HG03457 (cell line): Measurements from ENCODE around the gene TAOK1.
A peak's percentile ranks its signal among the peaks of the same experiment; 100 is the strongest.

ENCODE experiments used
- ATAC-seq: cut with Tn5 transposase; IDR thresholded peaks from one replicate; pipeline ENCODE4 v1.9.1; 2021; ENCODE audit warnings: moderate number of reproducible peaks; ENCODE audit not compliant: unreplicated experiment

Gene TAOK1

GRCh38 chr17:29581583-29582253 lies 191.6 kb downstream of the TAOK1 start:
- no peak for ATAC-seq

DNA sequence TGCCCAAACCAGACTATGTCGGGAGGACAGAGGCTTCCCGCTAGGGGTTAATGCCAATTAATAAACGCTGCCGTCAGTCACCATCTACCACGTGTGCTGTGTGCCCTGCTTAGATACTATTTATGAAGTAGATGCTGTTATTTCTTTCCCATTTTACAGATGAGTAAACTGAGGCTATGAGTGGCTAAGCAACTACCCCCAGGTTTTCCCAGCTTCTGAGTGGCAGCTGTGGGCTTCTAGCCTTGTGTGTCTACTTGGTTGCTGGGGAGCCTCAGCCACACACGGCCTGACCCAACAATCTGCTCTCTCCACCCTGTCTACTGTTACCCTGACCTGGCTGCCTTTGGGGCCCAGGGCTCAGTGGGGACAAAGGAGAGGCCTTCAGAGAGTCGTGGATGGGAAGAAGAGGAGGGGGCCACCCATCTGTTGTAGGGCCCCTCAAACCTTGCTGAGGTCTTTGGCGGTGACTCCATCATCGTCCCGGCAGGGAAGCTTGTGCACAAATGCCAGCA lies 192.1 kb downstream of the TAOK1 start:
- ATAC-seq = no peak

DNA sequence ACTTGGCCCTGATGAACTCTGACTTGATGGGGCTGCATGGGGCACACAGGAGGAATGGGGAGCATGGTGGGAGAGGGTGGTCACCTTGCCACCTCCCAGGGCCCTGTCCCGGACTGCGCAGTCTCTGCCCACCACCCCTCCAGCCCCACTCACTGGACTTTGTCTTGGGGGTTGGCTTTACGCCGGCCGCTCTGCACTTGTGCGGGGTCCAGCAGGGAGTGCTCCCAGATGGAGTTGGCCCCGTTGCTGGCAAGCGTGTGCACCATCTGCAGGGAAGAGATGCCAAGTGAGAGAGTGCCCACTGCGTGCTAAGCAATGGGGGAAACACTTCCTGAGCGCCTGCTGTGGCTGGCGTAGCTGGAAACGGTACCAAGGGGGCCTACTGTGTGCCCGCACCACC lies 192.6 kb downstream of the TAOK1 start:
- ATAC-seq = no peak

DNA sequence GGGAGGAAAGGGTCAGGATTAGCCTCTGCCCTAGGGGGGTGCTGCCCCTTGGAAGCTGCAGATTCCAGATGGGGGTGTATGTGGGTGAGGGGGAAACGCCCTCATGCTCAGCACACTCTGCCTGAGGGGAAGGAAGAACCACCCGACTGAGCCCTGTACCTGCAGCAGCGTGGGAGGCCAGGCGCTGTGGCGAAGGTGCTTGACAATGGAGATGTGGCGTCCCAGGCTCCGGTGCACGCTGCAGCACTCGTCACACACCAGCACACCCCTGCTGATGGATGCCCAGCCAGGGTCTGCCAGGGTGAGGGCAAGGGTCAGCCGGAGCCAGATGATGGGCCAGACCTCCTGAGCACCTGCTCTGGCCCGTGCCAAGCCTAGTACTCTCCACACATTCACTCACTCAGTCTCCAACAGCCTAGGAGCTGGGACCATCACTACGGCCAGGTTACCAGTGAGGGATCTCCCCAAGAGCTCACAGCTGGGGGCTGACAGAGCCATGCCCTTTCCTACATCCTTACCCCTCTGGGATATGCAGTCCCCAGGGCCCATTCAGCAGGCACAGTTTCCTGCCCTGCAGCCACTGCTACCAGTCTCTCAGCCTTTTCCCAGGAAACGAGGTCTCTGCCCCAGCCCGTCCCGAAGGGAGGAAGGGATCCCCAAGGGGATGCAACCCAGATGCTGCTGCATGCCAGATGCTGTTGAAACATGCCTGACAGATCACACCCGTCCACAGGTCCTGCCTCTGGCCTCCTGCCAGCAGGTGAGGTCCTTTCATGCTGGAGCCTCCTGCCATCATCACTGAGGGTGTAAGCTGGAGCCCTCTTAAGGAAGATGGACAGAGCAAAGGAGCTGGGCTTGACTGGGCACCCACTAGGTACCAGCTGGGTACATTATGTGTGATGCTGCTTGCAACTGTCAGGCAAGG lies 193.4 kb downstream of the TAOK1 start:
- no peak for ATAC-seq

- no peak for ATAC-seq
These were observed 194.4 kb downstream of the TAOK1 start for GRCh38 chr17:29584452-29585079.

GRCh38 chr17:29585080-29585751 lies 195.1 kb downstream of the TAOK1 start:
- ATAC-seq = no peak

DNA sequence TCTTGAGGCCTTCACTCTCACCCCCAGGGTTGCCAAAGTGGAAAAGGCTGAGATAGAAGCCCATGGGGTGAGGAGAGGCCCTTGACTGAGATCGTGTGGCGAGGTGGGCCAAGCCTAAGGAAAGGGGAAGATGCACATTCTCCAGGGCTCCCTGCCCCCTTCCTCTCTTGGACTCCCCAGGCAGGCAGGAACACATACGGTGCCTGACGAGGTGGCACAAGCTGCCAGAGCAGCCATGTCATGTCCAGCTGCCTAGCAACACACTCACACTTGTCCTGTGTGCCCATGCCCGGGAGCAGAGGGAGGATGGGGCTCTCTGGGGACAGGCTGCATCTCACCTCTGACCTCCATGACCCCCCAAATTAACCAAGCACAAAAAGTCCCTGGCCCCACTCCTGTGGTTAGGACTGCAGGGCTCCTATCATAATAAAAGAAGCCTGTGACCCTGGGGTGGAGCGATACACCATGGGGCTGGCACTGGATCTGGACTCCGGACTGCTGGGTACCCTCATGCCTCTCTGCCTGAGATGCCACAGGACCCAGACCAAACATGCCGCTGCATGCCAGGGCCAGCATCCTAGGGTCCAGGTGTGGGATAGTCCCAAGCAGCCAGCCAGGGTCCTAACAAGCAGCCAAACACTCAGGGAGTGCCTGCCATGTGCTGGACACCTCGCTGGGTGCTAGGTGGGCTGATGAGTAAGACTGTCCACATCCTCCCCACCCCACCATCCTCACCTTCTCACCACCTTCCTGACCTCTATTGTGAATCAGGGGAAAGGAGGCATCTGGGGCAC lies 196.7 kb downstream of the TAOK1 start:
- no peak for ATAC-seq

- ATAC-seq = no peak
These were observed 197.4 kb downstream of the TAOK1 start for GRCh38 chr17:29587591-29587990.

- ATAC-seq = no peak
These were observed 197.9 kb downstream of the TAOK1 start for GRCh38 chr17:29588017-29588561.

DNA sequence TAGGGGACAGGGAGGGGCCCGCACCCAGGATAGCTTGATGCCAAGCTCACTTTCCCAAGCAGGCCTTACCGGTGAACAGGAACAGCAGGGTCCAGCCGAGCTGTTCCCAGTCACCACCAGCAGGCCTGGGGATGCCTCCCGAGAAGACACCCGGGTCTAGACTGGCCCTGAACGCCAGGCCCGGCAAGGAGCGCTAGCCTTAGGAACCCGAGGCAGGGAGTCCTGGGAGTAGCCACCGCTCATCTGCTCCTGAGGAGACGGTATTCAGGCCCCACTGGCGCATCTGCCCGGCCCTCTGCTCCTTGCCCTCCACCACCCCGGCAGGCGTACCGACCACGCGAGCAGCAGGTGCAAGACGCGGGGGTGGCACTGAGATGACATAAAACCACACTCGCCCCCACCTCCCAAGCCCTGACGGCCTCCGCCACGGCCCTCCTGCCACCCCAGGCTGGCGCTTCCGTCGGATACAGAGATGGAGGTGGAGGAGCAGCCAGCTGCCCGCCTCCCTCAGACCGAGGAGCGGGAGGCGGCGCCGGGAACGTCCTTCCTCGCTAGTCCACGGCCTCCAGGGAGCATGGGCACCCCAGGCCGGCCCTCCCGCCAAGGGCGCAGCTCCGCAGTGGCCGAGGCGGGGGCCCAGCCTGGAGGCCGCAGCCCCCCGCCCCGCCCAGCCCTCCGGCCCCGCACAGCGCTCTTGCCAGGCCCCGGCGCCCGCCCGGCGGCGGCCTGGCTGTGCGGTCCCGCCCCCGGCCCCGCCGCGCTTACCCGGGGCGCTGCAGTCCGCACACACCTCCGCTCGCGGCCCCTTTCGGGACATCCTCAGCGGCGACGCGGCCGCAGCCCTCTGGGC lies 198.6 kb downstream of the TAOK1 start:
- ATAC-seq = peak; percentile 4

DNA sequence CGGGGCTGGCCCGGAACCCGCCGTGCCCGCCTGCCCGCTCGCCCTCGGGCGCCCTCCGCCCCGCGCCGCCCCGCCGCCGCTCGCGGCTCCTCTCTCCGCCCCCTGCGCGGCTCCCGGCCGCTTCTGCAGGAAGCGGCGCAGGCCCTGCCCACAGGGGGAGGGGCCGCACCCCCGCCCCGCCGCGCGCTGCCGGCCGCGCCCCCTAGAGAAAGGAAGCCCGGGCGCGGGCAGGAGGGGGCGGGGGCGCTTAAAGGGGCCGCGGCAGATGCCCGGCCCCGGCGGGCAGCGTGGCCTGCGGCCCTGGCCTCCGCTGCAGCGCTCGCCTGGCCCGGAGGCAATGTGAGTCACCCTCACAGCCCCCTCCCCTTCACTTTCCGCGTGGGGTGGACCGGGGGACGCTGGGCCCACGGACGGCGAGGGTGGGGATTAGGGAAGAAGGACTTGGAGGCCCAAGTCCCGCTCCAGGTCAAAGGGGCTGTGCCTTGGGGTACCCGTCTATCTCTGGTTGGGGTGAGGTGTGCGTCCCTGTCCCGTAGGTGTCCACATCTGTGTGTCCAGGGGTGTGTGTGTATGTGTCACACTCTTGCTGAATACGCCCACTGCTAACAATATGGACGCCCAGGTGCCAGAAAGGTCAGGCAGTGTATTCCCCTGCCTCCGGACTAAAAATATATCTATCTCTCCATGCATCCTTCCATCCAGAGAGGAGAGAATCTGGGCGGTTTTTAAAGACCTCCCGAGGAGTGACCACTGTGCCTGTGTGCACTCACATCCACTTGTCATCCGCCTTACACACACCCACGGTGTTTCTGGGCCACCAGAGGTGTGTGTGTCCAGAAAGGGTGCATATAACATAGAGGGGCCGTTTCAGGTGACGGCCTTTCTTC lies 199.6 kb downstream of the TAOK1 start, which contains the start of gene GIT1:
Gene GIT1 (minus strand): TSS at position 125 of the 887 bp plus-strand sequence. CDS start 270 bp downstream, outside the sequence.
- peak; percentile 37 for ATAC-seq

DNA sequence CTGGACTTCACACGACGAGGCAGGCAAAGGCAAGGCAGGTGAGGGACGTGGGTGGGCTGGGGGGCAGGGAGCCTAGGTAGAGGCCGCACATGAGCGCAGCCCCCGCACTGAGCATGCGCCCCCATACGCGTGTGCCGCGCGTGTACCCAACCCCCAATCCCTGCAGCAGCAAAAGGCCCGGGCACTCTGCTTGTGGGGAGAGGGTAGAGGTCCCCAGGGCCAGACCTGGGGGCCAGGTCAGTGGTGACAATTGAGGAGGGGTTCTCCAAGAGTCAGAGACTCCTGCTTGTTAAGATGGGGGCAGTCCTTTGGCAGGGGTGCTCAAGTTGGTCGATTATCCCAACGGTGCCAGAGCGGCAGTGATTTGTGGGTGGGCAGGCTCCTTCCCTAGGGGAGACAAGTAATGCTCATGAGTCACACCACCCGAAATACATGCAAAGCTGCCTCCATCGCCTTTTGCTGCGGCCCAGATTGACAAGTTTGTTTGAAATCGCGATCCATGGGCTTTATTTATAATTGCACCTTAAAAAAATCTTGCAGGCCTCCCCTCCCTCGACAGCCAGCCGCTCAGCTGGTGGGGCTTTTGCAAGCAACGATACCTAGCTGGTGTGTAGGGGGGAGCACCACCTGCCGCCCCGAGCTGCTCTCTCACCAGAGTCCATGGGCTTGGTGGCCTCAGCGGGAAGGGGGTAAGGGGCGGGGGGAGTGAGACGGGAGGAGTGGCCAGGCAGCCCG lies 200.4 kb downstream of the TAOK1 start:
- no peak for ATAC-seq

DNA sequence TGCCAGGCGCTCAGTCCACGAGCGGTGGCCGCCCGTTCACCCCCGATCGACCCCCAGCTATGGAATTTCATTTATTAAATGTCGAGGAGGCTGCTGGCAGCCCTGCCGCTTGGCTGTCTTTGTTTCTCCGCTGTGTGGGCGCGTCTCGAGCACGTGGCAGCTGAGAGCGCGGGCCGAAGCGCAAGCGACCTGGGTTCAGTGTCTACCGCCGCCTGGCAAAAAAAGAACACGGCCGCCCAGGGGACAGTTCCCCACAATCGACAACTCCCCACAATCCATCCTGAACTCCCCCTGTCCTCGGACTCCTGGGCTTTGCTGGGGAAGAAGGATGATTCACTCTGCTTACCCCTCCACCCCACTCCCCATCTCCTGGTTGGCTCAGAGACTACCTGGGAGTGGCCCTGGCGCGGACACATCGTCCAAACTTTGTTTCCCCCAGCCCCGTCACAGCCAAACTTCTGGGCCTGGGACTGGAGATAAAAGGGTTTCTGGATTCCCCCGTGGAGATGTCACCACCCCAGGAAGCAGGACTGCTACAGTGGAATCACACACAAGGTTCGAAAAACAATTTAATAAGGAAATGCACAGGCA lies 201.1 kb downstream of the TAOK1 start:
- ATAC-seq = no peak

GRCh38 chr17:29591737-29592608 lies 201.8 kb downstream of the TAOK1 start:
- ATAC-seq = no peak

DNA sequence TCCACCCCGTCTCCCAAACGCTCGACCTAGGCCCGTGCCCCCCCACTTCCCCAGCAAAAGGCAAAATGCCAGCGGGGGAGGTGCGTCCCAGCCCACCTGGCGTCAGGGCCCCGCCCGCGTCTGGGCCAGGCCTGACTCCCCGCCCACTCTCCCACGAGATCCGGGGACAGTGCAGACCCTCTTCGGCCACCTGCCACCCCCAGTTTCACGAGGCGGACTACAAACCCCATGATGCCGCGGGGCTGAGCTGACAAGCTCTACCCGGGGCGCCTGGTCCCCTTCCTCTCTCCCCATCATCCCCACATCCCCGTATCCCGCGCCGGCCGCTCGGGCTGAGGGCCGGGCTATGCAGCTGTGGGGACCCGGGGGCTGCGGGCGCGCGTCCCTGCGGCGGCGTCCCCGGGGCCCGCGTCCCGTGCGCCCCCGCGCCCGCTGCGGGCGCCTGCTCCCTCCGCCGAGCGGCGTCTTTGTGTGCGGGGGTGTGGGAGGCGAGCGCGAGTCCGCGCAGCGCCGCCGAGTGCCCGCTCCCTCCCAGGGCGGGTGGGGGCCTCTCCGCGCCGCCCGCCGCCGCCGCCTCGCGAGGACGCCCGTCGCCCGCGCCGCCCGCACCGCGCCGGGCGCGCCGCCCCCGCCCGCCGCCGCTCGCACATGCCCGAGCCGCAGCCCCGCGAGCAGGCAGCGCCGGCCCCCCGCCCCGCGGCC lies 202.8 kb downstream of the TAOK1 start, which contains the start of gene ANKRD13B:
Gene ANKRD13B (plus strand): TSS at position 283 of the 702 bp plus-strand sequence. CDS start 490 bp downstream, outside the sequence.
- ATAC-seq = no peak
